IgD-negative memory B cell (primary cell): ENCODE results near the gene NUDT14. TPM values are rescaled to one million over a fixed set of nuclear protein-coding genes. Genes with fewer than 3 reads are reported as not detected.

ENCODE experiments used
- H3K27ac Mint-ChIP-seq, 3 donors: one replicate each; pipeline ENCODE4 v1.8.0; 2020 to 2022; ENCODE audit warnings: mild to moderate bottlenecking in 3 of 3, mixed read lengths in 3 of 3, moderate library complexity in 1 of 3
- H3K27me3 Mint-ChIP-seq: one replicate; pipeline ENCODE4 v1.8.0; 2021; ENCODE audit warnings: mixed read lengths
- H3K36me3 Mint-ChIP-seq: one replicate; pipeline ENCODE4 v1.8.0; 2020; ENCODE audit warnings: mild to moderate bottlenecking, mixed read lengths
- H3K4me1 Mint-ChIP-seq, 3 donors: one replicate each; pipeline ENCODE4 v1.8.0; 2020 to 2022; ENCODE audit warnings: mixed read lengths in 3 of 3, mild to moderate bottlenecking in 1 of 3
- H3K4me3 Mint-ChIP-seq, 4 donors: one replicate each; pipeline ENCODE4 v1.8.0; 2020 to 2022; ENCODE audit warnings: mild to moderate bottlenecking in 4 of 4, mixed read lengths in 4 of 4, moderate library complexity in 3 of 4
- H3K9me3 Mint-ChIP-seq, 3 donors: one replicate each; pipeline ENCODE4 v1.8.0; 2020 to 2021; ENCODE audit warnings: mixed read lengths in 3 of 3, mild to moderate bottlenecking in 1 of 3
- polyA plus RNA-seq: library from polyadenylated mRNA; unstranded; fragments of 300-500 nt; fragmentation: Illumina TruSeq; gene quantifications from one replicate; pipeline ENCODE4 v1.2.3, GENCODE V29; 2021

Gene NUDT14
- polyA plus RNA-seq, 1 donor from 2014 or later = 12.7 TPM

DNA sequence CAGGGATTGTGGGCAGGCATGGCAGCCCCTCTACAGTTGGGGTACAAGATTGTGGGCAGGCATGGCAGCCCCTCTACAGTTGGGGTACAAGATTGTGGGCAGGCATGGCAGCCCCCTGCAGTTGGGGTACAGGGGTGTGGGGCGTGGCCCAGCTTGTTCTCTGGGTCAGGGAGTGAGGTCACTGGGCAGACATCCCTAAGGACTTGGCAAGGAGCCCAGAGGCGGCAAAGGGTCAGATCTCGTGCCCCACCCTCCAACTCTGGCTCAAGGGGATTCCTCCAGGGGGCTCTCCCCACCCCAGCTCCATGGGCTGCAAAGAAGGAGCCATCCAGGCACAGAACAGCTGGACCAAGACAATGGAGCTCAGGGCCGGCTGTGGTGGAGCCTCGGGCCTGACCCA, 25.8 kb upstream of the NUDT14 start:
- Mint-ChIP-seq H3K4me3 (peak overlapping the region in 1 of 4 donors; percentile 9), H3K4me1 (peaks cover 0 to 3% (median 3%) of the 10 kb centered on the region in 3 donors), H3K36me3 (peaks cover 3% of the 10 kb centered on the region), H3K27ac (no peak overlapping the region), H3K9me3 (no peaks in the 10 kb centered on the region), H3K27me3 (no peaks in the 10 kb centered on the region)

DNA sequence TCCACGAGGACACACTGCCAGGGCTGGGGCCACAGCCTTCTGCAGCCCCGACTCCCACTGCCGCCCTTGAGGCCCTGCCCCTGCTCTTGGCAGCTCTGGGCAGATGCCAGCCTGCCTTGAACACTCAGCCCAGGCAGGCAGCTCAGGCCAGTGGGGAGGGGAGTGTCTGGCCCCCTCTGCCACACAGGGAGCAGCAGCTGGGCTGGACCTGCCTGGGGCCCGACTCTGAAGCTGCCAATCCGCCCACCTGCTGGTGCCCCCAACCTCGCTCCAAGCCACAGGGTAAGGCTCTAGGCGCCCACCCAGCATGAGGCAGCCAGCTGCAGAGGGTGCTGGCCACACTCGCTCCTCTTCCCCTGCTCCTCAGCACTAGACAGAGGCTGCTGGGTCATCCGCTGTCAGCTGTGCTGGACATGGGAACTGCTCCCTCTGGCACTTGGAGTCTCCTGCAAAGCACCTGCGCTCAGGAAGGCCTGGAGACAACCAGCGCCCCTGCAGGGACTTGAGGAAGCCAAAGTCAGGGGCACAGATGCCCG, 24.6 kb upstream of the NUDT14 start:
- peaks cover 0 to 6% (median 6%) of the 10 kb centered on the region in 3 donors for H3K4me1 Mint-ChIP-seq
- no peak overlapping the region for H3K4me3 Mint-ChIP-seq
- peaks cover 3% of the 10 kb centered on the region for H3K36me3 Mint-ChIP-seq
- peaks cover 1% of the 10 kb centered on the region for H3K27me3 Mint-ChIP-seq
- no peaks in the 10 kb centered on the region for H3K9me3 Mint-ChIP-seq
- no peak overlapping the region for H3K27ac Mint-ChIP-seq

DNA sequence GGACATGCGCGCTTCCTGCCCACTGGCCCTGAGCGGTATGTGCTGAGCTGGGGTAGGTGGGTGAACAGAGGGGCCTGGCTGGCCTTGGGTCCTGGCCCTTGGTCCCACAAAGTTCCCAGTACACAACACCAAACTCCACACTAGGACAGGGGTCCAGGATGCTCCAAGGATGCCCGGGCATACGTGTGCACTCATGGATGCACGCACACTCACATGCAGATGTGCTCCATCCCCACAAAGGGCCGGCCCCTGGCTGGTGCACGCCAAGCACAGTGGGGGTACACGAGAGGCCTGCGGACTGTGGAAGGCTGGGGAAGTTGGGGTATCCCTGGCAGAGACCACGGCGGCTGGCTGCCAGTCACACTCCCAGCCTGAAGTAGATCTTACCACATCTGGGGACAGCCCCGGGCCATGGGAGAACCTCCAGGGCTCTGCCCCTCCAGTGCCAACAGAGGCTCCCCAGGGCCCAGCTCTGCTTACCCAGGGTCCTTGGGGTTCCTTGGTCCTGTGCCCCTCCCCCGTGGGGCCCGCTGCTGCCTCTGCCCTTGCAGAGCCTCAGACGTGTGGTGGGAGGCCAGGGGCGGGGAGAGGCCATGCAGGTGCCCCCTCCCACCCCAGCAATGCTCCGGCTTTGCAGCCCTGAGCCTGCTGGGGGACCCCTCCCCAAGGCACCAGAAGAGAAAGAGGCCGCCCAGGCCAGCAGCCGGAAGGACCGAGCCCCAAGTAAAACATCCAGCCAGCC, 24.0 kb upstream of the NUDT14 start:
- peaks cover 0 to 2% (median 0%) of the 10 kb centered on the region in 3 donors for H3K9me3 Mint-ChIP-seq
- no peak overlapping the region for H3K27ac Mint-ChIP-seq
- H3K4me3 Mint-ChIP-seq = no peak overlapping the region
- peaks cover 6% of the 10 kb centered on the region for H3K27me3 Mint-ChIP-seq
- peaks cover 0 to 6% (median 6%) of the 10 kb centered on the region in 3 donors for H3K4me1 Mint-ChIP-seq
- no peaks in the 10 kb centered on the region for H3K36me3 Mint-ChIP-seq

DNA sequence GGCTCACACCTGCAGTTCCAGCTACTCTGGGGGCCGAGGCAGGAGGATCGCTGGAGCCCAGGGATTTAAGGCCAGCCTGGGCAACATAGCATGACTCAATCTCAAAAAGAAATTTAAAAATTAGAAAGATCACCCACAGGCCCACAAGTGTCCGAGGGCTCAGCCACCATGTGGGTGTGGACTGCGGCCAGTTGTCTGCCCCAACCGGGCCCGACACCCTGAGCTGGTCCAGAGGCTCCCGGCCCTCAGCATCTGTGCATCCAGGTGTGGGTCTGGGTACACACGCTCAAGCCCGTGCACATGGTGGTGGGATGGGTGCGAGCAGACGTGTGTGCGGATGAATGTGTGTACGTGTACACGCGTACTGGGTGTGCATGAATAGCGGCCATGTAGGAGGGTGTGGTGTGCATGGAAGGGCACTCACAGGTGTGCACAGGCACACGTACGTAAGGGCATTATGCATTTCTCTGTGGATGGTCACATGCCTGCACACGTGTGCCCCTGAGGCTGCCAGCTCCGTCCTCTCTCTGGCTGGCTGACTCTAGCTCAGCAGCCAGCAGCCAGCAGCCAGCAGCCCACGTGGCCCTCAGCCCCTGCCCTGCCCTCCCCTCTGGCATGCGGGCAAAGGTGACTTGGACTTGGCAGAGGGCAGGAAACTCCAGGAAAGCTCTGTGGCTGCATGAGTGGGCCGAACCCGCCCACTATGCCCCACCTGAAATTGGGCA, 23.3 kb upstream of the NUDT14 start:
- no peak overlapping the region for H3K4me3 Mint-ChIP-seq
- peak overlapping the region in 1 of 3 donors; percentile 37 for H3K27ac Mint-ChIP-seq
- peaks cover 0 to 6% (median 6%) of the 10 kb centered on the region in 3 donors for H3K4me1 Mint-ChIP-seq
- peaks cover 12% of the 10 kb centered on the region for H3K27me3 Mint-ChIP-seq
- H3K9me3 Mint-ChIP-seq = peaks cover 0 to 2% (median 0%) of the 10 kb centered on the region in 3 donors
- no peaks in the 10 kb centered on the region for H3K36me3 Mint-ChIP-seq

DNA sequence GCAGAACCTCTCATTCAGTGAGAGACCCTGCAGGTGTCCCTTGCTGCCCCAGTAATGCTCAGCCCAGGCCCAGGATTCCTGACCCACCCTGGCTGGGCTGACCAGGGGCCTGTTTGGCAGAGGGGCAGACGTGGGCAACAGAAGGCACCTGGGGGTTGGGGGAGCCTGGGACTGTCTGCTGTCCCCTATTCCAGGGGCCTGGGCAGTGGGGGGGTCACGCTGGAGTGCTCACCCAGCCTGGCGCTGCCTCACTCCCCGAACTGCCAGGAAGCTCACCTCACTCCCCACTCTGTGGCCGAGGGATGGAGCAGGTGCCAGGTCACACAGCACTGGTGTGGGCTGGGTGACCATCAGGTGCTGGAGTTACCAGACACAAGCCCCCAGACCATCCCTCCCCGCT, 22.6 kb upstream of the NUDT14 start:
- no peak overlapping the region for H3K4me3 Mint-ChIP-seq
- H3K27ac Mint-ChIP-seq = peak overlapping the region in 1 of 3 donors; percentile 37
- peaks cover 0 to 8% (median 6%) of the 10 kb centered on the region in 3 donors for H3K4me1 Mint-ChIP-seq
- H3K27me3 Mint-ChIP-seq = peaks cover 18% of the 10 kb centered on the region
- H3K9me3 Mint-ChIP-seq = peaks cover 0 to 2% (median 0%) of the 10 kb centered on the region in 3 donors
- H3K36me3 Mint-ChIP-seq = peaks cover 2% of the 10 kb centered on the region

DNA sequence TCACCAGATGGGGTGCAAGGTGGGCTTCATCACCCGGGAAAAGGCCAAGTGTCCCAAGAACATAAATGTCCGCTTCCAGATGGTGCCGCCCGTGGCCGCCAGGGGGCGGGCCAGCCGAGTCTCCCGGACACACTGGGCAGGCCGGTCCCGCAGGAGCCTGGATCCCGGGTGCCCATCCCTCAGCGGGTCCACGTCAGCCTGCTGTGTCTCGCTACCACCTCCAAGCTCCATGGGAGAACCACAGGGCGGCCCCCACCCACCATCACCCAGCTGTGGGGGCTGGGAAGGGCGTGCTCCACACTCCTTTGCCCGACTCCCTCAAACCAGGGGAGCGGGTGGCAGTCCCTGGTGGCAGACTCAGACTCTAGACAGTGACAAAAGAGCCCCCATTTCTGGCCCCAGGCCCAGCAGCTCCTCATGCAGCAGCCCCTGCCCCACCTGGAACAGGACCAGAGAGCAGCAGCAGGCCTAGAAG, 22.0 kb upstream of the NUDT14 start:
- H3K9me3 Mint-ChIP-seq = peaks cover 0 to 2% (median 0%) of the 10 kb centered on the region in 3 donors
- H3K36me3 Mint-ChIP-seq = peaks cover 2% of the 10 kb centered on the region
- peak overlapping the region in 1 of 3 donors; percentile 67 for H3K27ac Mint-ChIP-seq
- H3K4me1 Mint-ChIP-seq = peaks cover 0 to 8% (median 5%) of the 10 kb centered on the region in 3 donors
- peaks cover 23% of the 10 kb centered on the region for H3K27me3 Mint-ChIP-seq
- H3K4me3 Mint-ChIP-seq = no peak overlapping the region

DNA sequence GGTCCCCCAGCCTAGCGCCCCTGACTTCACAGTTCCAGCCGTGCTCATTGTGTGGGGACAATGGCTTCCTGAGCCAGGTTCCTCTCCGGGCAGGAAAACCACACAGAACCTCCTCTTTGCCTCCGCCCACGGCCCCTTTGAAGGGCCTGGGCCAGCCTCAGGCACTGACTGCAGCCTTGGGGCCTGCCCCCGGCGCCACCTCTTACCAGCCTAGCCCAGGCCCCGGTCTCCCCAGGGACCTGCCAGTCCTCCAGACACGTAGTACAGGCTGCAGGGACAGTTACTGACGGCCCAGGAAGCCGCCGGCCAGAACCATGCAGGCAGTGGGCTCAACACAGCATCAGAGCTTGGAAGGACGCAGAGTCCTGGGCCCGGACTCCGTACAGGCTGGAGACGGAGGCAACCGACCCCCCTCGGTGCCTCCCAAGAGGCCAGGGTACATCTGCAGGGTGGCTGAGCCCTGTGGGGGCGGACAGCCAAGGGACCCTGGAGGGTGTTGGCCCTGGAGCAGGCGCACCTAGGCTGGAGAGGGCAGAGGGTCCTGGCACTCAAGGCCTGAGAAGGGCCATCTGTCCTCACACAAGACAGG, 20.9 kb upstream of the NUDT14 start:
- Mint-ChIP-seq H3K27me3 (peaks cover 31% of the 10 kb centered on the region), H3K36me3 (peaks cover 2% of the 10 kb centered on the region), H3K9me3 (peaks cover 0 to 2% (median 0%) of the 10 kb centered on the region in 3 donors), H3K27ac (no peak overlapping the region), H3K4me1 (peaks cover 0 to 8% (median 5%) of the 10 kb centered on the region in 3 donors), H3K4me3 (peak overlapping the region in 2 of 4 donors; percentile 28 to 72)

DNA sequence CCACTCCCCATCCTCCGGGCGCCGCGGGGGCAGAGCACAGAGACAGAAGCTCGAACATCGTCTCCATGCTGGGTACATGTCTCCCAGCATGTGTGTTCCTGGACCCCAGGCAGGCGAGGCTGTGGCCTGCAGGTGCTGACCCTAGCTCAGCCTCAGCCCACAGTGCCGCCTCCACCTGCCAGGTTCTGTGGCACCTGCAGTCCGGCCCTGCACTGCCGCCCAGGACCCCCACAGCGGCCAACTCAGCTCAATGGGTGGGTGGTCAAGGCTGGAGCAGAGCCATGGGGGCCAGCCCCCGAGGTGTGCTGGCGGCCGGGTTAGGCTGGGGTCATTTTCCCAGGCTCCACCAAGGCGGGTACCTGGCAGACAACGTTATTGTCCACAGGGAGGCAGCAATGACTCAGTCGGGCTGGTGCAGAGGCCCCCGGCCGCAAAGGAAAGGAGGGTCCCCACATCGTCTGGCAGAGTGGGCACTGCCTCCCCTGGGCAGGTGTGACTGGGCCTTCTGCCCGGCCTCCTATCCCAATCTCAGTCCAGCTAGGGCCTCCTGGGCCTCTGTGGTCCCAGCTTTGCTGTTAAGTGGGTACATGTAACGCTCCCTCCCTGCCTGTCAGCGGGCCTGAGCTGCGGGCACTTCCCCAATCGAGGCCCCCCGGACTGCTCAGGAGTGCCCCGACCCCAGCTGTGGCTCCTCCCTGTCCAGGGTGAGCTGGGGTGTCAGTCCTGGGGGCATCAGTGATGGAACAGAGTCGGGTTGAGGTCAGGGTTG, 20.2 kb upstream of the NUDT14 start:
- Mint-ChIP-seq H3K27ac (no peak overlapping the region), H3K27me3 (peaks cover 31% of the 10 kb centered on the region), H3K4me3 (no peak overlapping the region), H3K9me3 (peaks cover 0 to 2% (median 0%) of the 10 kb centered on the region in 3 donors), H3K4me1 (peaks cover 0 to 8% (median 5%) of the 10 kb centered on the region in 3 donors), H3K36me3 (peaks cover 2% of the 10 kb centered on the region)

DNA sequence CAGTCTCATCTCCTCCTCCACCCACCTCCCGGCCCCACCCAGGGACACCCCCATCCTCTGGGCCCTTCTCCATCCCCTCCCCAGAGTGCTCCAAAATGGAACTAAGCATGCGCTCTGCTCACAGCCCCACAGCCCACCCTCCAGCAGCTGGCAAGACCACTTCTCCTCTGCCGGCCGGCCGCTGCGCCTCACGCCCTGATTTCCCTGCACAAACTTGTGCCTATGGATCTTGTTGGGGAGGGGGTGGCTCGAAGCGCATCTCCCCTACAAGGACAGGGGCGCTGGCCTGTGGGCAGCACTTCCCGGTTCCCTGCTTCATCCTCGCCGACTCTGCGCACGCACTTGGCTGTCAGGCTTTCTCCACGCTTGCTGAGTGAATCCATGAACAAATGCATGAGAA, 19.5 kb upstream of the NUDT14 start:
- H3K36me3 Mint-ChIP-seq = peaks cover 2% of the 10 kb centered on the region
- H3K4me1 Mint-ChIP-seq = peaks cover 0 to 8% (median 6%) of the 10 kb centered on the region in 3 donors
- H3K9me3 Mint-ChIP-seq = peaks cover 0 to 2% (median 0%) of the 10 kb centered on the region in 3 donors
- peaks cover 36% of the 10 kb centered on the region for H3K27me3 Mint-ChIP-seq
- no peak overlapping the region for H3K4me3 Mint-ChIP-seq
- no peak overlapping the region for H3K27ac Mint-ChIP-seq

DNA sequence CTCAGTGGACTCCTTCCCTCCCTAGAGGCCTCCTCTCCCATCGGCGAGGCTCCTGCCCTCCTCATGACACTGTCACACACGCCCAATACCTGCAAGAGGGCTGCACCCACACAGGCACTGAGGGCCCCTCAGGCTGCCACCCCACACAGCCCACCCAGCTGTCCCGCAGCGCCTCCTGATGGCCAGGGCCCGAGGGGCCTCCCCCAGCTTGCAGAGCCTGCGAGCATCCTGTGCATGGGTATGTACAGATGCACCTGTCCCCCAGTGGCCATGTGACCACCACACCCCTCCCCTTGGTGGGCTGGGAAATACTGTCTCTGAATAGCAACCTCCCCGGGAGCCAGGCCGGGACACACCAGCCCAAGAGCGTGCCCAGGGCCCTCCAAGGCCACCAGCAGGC, 19.0 kb upstream of the NUDT14 start:
- peaks cover 0 to 8% (median 7%) of the 10 kb centered on the region in 3 donors for H3K4me1 Mint-ChIP-seq
- H3K36me3 Mint-ChIP-seq = peaks cover 2% of the 10 kb centered on the region
- no peak overlapping the region for H3K27ac Mint-ChIP-seq
- H3K9me3 Mint-ChIP-seq = peaks cover 0 to 2% (median 0%) of the 10 kb centered on the region in 3 donors
- peaks cover 40% of the 10 kb centered on the region for H3K27me3 Mint-ChIP-seq
- no peak overlapping the region for H3K4me3 Mint-ChIP-seq

DNA sequence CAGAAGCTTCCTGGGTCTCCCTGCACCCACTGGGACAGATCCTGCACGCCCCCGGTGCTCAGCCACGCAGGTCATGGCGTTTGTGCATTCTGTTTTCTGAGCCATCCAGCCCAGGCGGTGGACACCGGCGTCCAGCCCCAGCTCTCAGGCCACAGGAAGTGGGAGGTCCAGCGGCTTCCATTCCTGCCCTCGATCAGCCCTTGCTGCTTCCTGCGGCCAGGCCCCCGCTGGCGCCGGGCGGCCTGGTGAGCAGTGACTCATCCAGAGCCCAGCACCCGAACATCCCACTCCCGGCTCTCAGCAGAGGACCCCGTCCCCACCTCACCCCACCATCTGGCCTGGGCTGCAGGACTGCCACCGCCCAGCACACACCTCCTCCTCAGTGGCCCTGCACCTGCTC, 18.0 kb upstream of the NUDT14 start:
- peaks cover 0 to 10% (median 9%) of the 10 kb centered on the region in 3 donors for H3K4me1 Mint-ChIP-seq
- peak overlapping the region in 1 of 3 donors; percentile 58 for H3K27ac Mint-ChIP-seq
- H3K36me3 Mint-ChIP-seq = peaks cover 2% of the 10 kb centered on the region
- H3K4me3 Mint-ChIP-seq = peak overlapping the region in 2 of 4 donors; percentile 35 to 75
- peaks cover 47% of the 10 kb centered on the region for H3K27me3 Mint-ChIP-seq
- peaks cover 0 to 2% (median 0%) of the 10 kb centered on the region in 3 donors for H3K9me3 Mint-ChIP-seq

DNA sequence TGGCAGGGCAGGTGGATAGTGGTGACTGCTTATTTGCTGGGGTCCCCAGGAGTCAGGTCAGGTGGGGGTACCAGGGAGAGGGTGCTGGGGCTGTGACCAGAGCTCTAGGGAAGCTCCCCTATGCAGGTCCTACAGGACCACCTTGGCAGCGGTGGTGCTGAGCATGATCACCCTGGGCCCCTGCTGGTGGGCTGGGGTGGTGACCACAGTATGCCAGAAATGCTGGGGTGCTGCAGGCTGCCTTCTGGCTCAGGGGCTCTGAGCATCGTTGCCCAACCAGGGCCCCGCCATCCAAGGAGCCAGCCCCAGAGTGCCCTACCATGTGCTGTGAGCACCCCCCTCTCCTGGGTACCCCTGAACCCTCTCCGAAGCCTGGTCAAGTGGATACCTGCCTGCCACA, 17.5 kb upstream of the NUDT14 start:
- Mint-ChIP-seq H3K27me3 (peaks cover 52% of the 10 kb centered on the region), H3K27ac (peak overlapping the region in 1 of 3 donors; percentile 58), H3K4me3 (peak overlapping the region in 1 of 4 donors; percentile 35)

DNA sequence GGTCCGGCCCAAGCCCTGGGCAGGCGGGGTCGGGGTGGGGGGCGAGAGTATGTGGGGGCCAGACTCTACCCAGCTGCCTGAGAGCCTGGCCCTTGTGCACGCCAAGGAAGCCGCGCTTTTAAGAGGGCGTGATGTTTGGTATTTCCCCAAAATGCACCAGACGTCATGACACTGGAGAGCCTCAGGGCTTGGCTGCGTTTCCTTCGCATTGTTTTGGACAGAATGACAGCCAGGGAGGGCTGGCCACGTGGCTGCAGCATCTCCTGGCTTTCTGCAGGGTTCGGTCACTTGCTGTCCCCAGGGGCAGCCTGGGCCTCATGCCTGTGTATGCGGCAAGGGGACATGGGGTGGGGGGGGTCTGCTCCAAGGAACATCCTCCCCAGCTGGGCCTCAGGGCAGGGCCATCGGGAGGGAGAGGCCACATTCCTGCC, 16.1 kb upstream of the NUDT14 start:
- Mint-ChIP-seq H3K36me3 (peaks cover 2% of the 10 kb centered on the region), H3K27ac (no peak overlapping the region), H3K27me3 (peaks cover 55% of the 10 kb centered on the region), H3K4me1 (peaks cover 0 to 15% (median 13%) of the 10 kb centered on the region in 3 donors), H3K4me3 (peak overlapping the region in 1 of 4 donors; percentile 68), H3K9me3 (peaks cover 0 to 2% (median 0%) of the 10 kb centered on the region in 3 donors)

More for the DNA sequence above, 17.5 kb upstream of the NUDT14 start:
- Mint-ChIP-seq H3K9me3 (peaks cover 0 to 2% (median 0%) of the 10 kb centered on the region in 3 donors), H3K4me1 (peaks cover 0 to 14% (median 11%) of the 10 kb centered on the region in 3 donors), H3K36me3 (peaks cover 2% of the 10 kb centered on the region)
